GM18519 (cell line): ENCODE measurements around the gene TMEM205.
A peak's percentile ranks its signal among the peaks of the same experiment; 100 is the strongest.
"Not testable (repeated sequence)": the region's sequence is repeated elsewhere in the genome, so short reads cannot be mapped to it uniquely, and the experiment has no call there.

Source experiments
- ATAC-seq: cut with Tn5 transposase; IDR thresholded peaks from one replicate; pipeline ENCODE4 v1.9.1; 2021; ENCODE audit warnings: mild to moderate bottlenecking, moderate library complexity; ENCODE audit not compliant: unreplicated experiment, low FRiP score

The TMEM205 gene

DNA sequence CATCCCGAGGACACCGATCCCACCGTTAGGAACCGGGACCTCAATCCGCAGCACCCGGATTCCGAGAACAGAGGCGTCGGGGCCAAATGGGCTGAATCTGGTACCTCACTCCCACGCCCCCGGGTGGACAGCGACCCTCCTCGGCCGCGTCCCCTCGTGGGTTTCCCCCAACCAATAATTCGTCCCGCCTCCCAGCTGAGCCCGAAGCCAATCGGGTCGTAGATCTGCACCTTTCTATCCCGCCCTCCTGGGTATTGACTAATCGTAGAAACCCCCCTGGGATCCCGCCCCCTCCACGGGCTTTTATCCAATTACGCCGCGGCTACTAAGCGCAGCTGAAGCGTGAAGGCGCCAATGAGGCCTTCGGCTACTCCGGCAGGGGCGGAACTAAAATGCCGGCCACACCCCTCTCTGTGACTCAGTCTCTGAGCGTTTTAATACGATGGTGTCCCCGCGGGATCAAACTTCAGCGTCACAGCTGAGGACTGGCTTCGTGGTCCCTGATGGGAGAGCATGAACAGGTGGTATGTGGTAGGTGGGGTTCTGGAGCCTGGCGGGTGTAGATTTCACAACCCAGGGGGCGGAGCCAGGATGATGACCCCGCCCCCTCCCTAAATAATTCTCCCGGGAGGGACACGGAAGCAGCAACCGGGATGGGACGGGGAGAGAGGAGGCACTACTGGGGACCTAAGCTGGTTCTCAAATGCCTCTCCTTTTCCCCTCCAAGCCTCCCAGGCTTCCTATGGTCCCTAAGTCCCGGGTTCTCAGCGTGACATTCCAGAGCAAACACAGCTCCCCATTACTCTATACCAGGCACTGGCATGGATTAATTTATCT, at the start of gene TMEM205, which contains the start of gene CCDC159:
Gene TMEM205, minus strand, starts transcription at position 165 of the 837 bp plus-strand sequence. CDS start 649 bp downstream, outside the sequence.
Gene CCDC159, plus strand, starts transcription at position 416 of the 837 bp plus-strand sequence. Its CDS starts 88 bp downstream, at position 504.
- peak; percentile 81 for ATAC-seq

DNA sequence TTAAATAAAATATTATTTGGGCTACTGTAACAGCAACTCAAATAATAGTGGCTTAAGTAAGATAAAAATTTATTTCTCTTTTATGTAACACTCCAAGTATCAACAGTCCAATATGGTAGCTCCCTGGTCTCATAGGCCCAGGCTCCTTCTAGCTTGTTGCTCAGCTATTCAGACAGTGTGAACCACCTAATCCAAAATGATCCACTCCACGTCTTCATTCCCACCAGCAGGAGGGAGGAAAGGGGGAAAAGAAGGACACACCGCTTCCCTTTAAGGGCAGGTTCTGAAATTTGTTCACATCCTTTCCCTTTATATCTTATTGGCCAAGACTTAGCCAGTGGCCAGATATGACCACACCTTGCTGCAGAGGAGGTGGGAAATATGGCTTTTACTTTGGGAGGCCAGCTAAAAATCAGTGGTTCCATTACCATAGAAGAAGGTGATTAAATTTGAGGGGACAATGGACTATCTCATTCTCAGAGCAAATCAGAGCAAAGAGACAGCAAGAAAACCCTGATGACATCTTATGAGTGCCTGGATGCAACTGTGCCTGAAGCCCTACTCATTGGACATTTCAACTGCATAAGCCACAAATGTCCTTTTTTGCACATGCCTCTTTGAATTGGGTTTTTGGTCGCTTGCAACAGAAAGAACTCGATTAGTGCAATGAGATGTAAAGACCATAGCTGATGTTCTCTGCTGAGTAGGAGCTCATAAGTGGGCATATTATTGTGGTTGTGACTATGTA, 45.0 kb upstream of the TMEM205 start:
- ATAC-seq: no peak

DNA sequence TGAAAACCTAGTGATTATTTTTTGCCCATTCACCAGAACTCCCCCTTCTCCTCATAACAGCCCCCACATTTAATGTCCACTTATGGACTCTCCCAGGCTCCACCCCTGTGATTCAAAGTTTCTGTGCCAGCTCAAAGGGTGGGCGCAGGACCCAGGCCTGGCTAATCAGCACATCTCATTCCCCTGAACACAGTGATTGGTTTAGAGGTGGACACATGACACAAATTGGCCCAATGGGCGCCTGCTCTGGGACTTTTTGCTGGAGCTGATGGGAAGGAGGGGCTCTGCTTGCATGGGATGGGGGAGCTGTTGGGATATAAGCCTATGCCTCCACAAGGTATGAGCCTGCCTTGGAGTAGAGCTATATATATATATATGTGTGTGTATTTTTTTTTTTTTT, 44.3 kb upstream of the TMEM205 start:
- no peak for ATAC-seq

DNA sequence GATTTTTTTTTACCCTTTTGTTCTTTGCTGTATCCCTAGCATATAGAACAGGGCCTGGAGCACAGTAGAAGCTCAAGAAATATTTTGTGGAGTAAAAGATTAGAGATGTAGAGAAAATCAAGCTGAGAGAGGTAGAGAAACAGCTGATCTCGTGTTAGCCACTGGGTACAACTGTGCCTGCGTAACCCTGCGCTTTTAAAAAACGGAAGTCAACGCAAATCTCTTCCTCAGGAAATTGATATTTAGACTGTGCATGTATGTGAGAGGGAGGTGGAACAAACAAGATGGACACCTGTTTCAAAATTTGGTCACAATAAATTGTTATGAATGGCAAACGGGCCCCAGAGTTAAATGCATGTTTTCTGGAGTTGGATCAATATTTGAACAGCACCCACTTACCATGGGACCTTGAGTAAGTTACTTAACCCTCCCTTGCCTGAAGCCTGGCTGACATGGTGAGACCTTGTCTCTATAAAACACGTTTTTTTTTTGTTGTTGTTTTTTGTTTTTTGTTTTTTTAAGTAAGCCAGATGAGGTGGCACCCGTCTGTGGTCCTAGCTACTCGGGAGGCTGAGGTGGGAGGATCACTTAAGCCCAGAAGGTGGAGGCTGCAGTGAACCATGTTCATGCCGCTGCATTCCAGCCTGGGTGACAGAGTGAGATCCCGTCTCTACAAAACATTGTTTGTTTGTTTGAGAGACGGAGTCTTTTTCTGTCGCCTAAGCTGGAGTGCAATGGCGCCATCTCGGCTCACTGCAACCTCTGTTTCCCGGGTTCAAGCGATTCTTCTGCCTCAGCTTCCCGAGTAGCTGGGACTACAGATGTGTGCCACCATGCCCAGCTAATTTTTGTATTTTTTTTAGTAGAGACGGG, 41.3 kb upstream of the TMEM205 start:
- no peak for ATAC-seq

DNA sequence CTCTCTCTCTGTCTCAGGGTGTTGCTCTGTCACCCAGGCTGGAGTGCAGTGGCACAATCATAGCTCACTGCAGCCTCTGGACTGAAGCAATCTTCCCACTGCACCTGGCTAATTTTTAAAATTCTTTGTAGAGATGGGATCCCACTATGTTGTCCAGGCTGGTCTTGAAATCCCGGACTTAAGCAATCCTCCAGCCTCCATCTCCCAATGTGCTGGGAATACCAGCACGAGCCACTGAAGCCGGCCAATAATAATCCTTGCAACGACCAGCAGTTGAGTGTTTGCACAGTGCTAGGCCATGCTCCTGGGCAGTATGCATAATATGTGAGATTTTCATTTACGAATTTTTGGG, 38.7 kb upstream of the TMEM205 start:
- ATAC-seq: no peak

DNA sequence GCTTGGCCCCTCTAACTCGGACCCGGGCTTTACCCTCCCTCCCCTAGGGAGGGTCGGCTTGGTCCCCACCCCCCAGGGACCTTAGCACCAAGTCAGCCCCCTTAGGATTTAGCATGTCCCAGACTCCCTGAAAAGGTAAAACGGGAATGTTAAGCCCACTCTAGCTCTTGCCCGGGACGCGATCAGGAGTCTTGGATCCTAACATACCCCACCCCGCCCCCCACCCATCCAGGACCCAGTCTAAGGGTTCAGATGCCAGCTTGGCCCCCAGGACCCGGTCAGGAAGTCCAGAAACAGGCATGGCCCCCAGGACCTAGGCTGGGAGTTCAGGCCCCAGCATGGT, 37.6 kb upstream of the TMEM205 start:
- no peak for ATAC-seq

DNA sequence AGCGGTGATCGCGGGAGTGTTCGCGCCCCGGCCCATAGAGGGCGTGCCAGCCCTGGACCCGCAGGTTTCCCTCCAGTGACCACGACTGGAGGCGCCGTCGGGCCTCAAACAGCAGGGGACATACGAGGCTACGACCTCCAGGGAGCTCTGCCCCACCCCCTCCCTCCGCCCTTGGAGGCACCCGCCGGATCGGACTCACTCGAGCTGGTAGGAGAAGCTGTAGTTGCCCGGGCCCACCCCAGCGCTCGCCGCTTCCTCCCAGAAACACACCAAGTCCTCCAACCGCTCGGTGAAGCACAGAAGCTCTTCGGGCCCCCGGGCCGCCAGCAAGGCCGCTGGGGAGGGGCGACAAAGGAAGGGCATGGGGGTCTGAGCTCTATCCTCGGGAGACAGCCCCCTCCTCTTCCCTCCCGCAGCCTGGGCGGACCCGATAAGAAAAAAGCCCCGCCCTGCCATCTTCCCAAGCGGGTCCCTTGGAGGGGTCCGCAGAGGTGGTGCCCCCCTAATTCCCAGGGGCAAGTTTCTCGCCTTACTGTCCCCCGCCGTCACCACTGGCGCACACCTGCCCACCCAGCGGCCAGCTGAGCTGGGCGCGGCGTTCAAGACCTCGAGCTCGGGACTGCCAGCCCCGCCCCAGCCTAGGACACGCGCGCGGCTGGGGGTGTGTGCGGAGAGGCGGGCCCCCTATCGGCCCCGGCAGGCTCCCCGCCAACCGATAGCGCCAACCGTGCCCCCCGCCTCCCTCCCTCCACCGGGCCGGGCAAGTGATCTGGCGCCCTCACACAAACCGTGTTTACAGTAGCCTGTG, 37.0 kb upstream of the TMEM205 start:
- ATAC-seq: no peak

DNA sequence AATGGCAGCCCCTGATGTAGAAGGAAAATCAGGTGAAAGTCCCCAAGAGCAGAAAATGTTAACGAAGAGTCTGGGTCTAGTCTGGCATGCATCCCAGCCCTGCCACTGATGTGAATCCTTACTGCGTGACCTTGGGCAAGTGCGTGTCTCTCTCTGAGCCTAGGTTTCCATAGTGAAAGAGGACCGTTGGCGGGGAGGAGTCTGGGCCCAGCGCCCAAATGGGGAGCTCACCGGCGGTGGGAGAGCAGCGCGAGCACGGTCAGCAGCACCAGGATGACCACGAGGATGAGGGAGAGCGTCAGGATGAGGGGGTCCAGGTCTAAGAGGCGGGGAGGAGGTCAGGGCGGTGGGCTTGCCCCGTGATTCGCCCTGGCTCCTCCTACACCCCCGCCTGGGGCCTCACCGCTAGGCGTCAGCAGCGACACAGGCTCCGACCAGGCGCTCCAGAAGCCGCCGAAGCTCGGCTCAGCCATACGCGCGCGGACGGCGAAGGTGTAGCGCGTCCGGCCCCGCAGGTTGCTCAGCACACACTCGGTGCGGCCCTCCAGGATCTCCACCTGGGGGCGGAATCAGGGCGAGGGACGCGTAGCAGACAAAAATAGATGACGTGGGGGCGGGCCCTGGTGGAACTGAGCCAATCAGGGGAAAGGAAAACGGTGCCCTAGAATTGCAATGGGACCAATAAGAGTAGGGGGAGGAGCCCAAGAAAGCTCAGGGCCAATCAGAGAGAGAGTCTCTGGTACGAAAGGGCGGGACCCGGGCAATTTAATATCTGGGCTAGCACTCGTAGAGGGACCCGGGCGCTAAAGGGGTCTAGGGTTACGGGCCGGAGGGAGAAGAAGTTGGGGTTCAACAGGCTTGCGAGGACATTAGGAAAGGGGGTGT, 34.8 kb upstream of the TMEM205 start:
- ATAC-seq: peak; percentile 41

DNA sequence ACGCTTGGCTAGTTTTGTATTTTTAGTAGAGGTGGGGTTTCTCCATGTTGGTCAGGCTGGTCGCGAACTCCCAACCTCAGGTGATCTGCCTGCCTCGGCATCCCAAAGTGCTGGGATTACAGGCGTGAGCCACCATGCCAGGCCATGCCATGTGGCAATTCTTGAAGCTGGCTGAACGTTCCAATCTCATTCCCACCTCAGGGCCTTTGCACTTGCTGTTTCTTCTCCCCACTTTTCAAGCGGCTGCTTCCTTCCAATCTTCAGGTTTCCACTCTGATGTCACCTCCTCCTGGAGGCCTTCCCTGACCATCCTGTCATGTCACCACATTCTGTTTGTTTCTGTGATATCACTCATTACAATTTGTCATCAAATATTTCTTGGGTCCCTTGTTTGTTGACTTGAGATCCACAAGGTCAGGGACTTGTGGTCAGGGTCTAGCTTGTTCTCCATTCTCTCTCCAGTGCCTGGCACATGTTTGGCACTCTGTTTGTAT, 33.8 kb upstream of the TMEM205 start:
- ATAC-seq: no peak

DNA sequence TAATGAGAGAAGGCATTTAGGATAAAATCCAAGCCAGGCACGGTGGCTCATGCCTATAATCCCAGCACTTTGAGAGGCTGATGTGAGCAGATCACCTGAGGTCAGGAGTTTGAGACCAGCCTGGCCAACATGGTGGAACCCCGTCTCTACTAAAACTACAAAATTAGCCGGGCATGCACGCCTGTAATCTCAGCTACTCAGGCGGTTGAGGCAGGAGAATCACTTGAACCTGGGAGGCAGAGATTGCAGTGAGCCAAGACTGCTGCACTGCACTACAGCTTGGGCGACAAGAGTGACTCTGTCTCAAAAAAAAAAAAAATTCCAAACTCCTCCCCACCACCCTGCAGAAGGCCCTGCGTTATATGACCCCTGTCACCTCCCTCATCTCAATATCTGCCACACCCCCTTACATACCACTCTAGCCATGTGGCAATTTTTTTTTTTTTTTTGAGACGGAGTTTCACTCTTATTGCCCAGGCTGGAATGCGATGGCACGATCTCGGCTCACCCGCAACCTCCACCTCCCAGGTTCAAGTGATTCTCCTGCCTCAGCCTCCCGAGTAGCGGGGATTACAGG, 33.3 kb upstream of the TMEM205 start:
- not testable (repeated sequence) for ATAC-seq

DNA sequence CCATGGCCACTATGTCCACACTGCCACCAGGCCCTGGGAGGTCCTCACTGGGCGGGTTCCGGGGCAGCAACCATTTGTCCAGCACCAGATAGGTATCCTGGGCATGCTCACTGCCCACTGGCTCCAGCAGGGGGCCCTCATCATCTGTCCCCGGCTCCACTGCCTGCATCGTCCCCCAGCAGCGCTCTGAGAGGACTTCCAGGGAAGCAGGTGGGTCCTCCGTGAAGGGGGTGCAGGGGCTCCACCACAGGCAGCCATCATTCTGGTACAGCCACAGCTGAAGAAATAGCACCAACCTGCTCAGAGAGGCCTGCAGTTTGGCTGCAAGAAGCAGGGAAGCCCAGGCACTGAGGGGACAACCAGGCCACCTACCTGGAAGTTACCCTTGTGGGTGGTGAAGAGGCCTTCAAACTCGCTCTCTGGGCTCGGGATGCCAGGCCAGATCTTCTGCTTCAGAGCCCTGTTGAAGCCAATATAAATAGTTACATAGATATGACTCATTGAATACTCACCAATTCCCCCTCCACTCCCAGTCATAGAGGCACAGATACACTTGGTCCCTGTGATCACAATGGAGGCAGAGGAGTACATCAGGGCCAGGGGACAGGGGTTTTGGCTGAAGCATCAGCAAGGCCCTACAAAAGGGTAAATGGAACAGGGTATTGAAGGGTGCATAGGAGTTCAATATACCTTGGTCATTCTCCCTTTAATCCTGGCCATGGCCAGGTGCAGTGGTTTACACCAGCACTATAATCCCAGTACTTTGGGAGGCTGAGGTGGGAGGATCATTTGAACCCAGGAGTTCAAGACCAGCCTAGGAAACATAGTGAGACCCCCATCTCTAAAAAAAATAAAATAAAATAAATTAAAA, 32.5 kb upstream of the TMEM205 start:
- ATAC-seq: no peak

DNA sequence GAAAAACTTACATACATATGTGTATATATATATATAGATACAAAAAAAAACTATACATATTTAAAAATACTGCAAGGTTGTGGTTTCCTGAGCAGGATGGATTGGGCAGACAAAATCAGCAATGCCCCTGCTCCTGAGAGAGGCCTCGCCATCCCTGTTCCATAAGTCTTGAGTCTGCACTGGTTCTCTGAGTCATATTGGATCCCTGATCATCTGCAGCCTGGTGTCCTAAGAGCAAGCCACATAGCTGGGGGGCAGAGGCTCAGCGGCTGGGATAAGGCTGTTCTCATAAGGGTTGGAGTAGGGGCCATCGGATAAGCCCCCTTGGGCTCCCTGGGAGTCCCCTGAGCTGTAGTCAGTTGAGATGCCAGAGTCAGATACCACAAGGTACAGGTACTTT, 31.7 kb upstream of the TMEM205 start:
- ATAC-seq: no peak

DNA sequence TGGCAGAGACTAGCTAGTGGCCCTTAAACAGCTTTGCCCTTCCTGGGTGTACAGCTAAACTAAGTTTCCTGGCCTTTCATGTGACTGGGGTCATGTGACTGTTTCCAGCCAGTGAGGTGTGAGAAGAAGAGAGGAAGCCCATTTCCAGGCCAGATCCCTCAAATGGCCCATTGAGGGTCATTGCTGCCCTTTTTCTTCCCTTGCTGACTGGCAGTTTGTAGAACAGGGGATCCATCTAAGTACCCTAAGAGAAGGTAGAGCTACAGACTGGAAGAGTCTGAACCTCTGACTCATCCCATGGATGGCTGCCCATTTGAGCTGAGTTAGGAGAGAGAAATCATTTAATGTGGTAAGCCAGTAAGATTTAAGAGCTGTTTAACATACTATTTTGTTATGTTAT, 31.2 kb upstream of the TMEM205 start:
- ATAC-seq: no peak

DNA sequence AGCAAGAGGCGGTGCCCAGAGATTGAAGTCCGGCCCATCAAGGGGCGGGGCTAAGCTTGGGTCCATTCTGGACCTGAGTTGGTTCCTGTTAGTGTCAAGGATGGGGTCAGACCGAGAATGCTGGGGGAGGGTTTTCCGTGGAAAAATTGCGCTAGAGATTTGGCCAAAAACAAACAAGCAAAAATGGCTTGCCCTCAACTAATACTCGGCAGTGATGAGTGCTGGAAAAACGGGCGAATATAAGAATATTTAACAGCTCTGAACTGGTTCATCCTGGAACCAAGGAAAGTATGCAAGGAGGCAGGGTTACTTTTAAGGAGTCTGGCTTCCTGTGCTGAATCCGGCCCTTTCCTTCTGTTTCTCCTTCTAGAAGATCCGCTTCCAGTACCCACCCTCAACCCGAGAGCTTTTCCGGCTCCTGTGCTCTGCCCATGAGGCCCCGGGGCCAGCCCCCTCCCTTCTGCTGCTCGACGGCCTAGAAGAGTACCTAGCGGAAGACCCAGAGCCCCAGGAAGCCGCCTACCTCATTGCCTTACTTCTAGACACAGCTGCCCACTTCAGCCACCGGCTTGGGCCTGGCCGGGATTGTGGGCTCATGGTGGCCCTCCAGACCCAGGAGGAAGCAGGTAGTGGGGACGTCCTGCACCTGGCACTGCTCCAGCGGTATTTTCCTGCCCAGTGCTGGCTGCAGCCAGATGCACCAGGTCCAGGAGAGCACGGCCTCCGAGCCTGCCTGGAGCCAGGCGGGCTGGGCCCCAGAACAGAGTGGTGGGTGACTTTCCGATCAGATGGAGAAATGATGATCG, 29.3 kb upstream of the TMEM205 start:
- ATAC-seq: no peak

DNA sequence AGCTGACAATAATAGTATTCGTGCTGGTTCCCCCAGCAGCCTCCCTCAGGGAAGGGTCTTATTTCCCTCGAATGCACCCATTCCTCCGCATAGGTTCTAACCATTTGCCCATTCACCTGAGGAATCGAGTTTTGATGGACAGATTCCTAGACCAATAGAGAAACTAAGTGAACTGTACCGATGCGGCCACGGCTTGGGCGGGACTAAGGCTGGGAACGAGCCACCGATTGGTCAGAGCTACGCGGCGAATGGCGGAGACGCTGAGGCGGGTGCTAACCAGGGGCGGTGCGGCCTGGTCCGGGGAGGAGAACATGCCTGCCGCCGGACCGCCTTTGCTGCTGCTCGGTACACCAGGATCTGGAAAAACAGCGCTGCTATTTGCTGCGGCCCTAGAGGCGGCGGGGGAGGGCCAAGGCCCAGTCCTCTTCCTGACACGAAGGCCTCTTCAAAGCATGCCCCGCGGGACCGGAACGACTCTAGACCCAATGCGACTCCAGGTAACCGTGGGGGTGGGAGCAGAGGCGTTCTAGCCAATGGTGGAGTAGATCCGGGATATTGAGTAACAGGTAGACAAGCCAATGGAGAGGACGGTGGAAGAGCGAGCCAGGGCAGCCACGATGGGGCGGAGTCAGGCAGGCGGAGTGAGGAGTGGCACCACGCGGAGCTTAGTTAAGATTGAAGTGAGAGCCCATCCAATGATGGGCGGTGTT, 28.5 kb upstream of the TMEM205 start, which contains the start of gene SWSAP1:
Gene SWSAP1, plus strand, starts transcription at position 234 of the 710 bp plus-strand sequence. Its CDS starts 15 bp downstream, at position 249.
- peak; percentile 82 for ATAC-seq

DNA sequence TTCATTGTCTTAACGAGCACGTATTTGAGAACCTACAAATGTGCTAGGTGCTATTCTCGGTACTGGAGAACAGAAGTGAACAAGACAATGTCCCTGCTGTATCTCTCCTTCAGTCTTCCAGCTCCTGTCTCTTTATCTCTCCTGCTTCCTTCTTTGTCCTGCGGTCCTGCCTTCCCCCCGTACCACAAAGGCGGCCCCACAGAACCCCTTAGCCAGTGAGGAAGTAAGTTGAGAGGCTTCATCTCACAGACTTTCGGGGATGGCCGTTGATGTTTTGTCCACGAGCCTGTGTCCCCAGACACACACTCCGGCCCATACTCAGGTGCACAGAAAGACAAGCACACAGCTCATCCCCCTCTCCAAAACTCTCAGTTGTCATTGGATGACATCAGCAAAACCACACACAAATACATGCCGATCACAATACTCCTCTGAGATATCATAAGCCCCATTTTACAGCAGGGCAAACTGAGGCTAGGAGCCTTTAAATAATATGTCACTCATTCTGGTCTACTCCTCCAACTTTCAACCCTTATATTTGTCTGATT, 27.9 kb upstream of the TMEM205 start:
- no peak for ATAC-seq
